Astrocyte (in vitro differentiated cells and primary cell): Measurements from ENCODE around the gene SUPT20H.
"Not testable (repeated sequence)": the region's sequence is repeated elsewhere in the genome, so short reads cannot be mapped to it uniquely, and the experiment has no call there.

Experiments
- EZH2 ChIP-seq: IDR thresholded peaks from 2 replicates; pipeline ENCODE4 v1.6.1; 2012; ENCODE audit warnings: mild to moderate bottlenecking, low read length, inconsistent platforms; ENCODE audit not compliant: insufficient read depth
- TF ChIP-seq, protein P1 (sequence below): IDR thresholded peaks from 2 replicates; pipeline ENCODE4 v1.5.1; 2011; ENCODE audit warnings: low read depth, mild to moderate bottlenecking, inconsistent platforms, low read length, moderate library complexity; ENCODE audit not compliant: insufficient read depth

- TF ChIP-seq, protein P1, sequence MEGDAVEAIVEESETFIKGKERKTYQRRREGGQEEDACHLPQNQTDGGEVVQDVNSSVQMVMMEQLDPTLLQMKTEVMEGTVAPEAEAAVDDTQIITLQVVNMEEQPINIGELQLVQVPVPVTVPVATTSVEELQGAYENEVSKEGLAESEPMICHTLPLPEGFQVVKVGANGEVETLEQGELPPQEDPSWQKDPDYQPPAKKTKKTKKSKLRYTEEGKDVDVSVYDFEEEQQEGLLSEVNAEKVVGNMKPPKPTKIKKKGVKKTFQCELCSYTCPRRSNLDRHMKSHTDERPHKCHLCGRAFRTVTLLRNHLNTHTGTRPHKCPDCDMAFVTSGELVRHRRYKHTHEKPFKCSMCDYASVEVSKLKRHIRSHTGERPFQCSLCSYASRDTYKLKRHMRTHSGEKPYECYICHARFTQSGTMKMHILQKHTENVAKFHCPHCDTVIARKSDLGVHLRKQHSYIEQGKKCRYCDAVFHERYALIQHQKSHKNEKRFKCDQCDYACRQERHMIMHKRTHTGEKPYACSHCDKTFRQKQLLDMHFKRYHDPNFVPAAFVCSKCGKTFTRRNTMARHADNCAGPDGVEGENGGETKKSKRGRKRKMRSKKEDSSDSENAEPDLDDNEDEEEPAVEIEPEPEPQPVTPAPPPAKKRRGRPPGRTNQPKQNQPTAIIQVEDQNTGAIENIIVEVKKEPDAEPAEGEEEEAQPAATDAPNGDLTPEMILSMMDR: not testable (repeated sequence)
- not testable (repeated sequence) for TF ChIP-seq EZH2
Observed at GRCh38 chr13:37056228-37056627, 3.3 kb downstream of the SUPT20H start.
